ENCODE results near the gene CDH13. TPM values are rescaled to one million over a fixed set of nuclear protein-coding genes. Genes with fewer than 3 reads are reported as not detected.

Gene CDH13
- total RNA-seq, 2 experiments from 2014 or later, result not detected

DNA sequence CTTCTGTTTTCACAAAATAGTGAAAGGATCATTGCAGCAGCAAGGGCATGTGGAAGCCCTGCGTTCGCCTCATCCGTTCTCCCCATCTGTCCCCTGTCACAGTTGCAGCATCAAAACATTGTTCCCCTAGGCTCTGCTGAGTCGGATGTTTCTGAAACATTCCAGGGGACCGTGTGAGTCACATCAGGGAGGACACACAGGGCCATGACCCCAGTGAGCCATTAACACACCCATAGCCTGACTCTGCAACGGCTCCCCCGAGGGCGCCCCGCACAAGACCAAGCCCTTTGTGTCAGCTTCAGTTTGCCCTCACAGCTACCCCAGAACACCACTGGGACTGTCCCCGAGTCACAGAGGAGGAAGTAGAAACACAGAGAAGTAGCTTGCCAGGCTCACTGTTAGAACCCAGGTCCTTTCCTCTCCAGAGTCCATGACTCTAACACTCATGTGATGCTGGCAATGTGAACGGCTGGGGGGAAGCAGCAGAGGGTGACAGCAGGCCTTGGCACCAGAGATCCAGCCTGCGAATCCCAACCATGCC, 1117.7 kb downstream of the CDH13 start:
- Histone ChIP-seq H3K9me2 (ENCODE audit: insufficient read depth, low read length) (no peaks in the 10 kb centered on the region), H3K4me3 (ENCODE audit: low read depth, low read length, poor library complexity, severe bottlenecking) (no peak overlapping the region), H4K20me1 (ENCODE audit: insufficient read depth, low read length) (no peaks in the 10 kb centered on the region), H3K36me3 (ENCODE audit: insufficient read depth, low read length) (no peaks in the 10 kb centered on the region), H3K27ac (ENCODE audit: low read depth, low read length, poor library complexity, severe bottlenecking) (no peak overlapping the region), H3K79me2 (ENCODE audit: insufficient read depth, low read depth, low read length) (no peaks in the 10 kb centered on the region), H3K9me3 (ENCODE audit: low read length) (no peaks in the 10 kb centered on the region), H3K4me2 (ENCODE audit: low read length) (no peak overlapping the region), H3K4me1 (ENCODE audit: insufficient read depth, low read length, poor library complexity, severe bottlenecking) (no peaks in the 10 kb centered on the region), H2AFZ (ENCODE audit: low read length) (no peak overlapping the region)
- intact Hi-C loops (cut with micrococcal nuclease; ENCODE audit: unreplicated experiment), result no loop called here
- ChIA-PET POLR2A (no interaction called here), CTCF (ENCODE audit: unreplicated experiment) (no interaction called here)
- no TSS peak for BruUV-seq (replicated peaks)
- no peak for DNase-seq (ENCODE audit: low spot score)
- no peak for TF ChIP-seq EZH2phosphoT487 (IDR thresholded peaks at IDR 0.05; ENCODE audit: borderline replicate concordance, low read depth, low read length)
- TF ChIP-seq, protein P1, sequence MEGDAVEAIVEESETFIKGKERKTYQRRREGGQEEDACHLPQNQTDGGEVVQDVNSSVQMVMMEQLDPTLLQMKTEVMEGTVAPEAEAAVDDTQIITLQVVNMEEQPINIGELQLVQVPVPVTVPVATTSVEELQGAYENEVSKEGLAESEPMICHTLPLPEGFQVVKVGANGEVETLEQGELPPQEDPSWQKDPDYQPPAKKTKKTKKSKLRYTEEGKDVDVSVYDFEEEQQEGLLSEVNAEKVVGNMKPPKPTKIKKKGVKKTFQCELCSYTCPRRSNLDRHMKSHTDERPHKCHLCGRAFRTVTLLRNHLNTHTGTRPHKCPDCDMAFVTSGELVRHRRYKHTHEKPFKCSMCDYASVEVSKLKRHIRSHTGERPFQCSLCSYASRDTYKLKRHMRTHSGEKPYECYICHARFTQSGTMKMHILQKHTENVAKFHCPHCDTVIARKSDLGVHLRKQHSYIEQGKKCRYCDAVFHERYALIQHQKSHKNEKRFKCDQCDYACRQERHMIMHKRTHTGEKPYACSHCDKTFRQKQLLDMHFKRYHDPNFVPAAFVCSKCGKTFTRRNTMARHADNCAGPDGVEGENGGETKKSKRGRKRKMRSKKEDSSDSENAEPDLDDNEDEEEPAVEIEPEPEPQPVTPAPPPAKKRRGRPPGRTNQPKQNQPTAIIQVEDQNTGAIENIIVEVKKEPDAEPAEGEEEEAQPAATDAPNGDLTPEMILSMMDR (conservative IDR thresholded peaks at IDR 0.05; ENCODE audit: low read length), result no peak

DNA sequence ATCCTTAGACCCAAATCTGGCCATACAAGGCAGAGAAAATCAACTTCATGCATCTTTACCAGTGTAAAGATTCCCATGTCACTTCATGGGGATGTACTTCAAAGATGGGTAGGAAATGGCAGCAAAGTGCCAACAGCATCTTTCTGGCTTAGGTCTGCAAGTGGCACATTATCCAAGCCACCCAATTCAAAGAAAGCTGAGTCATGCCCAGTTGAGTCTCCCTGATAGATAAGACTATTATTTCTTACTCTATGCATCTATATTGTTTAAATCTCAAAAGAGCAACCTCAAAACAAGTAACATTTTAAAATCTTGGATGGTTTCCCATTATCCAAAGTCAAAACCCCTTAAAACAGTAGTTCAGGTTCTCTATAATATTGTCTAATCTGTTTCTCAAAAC, 1119.8 kb downstream of the CDH13 start:
- Histone ChIP-seq H4K20me1 (ENCODE audit: insufficient read depth, low read length) (no peaks in the 10 kb centered on the region), H3K9me2 (ENCODE audit: insufficient read depth, low read length) (no peaks in the 10 kb centered on the region), H3K9me3 (ENCODE audit: low read length) (no peaks in the 10 kb centered on the region), H3K4me3 (ENCODE audit: low read depth, low read length, poor library complexity, severe bottlenecking) (no peak overlapping the region), H2AFZ (ENCODE audit: low read length) (no peak overlapping the region), H3K4me1 (ENCODE audit: insufficient read depth, low read length, poor library complexity, severe bottlenecking) (no peaks in the 10 kb centered on the region), H3K36me3 (ENCODE audit: insufficient read depth, low read length) (no peaks in the 10 kb centered on the region), H3K79me2 (ENCODE audit: insufficient read depth, low read depth, low read length) (no peaks in the 10 kb centered on the region), H3K27ac (ENCODE audit: low read depth, low read length, poor library complexity, severe bottlenecking) (no peak overlapping the region), H3K4me2 (ENCODE audit: low read length) (no peak overlapping the region)
- BruUV-seq (replicated peaks), result no TSS peak
- intact Hi-C loops (cut with micrococcal nuclease; ENCODE audit: unreplicated experiment), result no loop called here
- ChIA-PET CTCF (ENCODE audit: unreplicated experiment) (no interaction called here), POLR2A (no interaction called here)
- DNase-seq (ENCODE audit: low spot score), result no peak
- TF ChIP-seq, protein P1 (conservative IDR thresholded peaks at IDR 0.05; ENCODE audit: low read length), result no peak

DNA sequence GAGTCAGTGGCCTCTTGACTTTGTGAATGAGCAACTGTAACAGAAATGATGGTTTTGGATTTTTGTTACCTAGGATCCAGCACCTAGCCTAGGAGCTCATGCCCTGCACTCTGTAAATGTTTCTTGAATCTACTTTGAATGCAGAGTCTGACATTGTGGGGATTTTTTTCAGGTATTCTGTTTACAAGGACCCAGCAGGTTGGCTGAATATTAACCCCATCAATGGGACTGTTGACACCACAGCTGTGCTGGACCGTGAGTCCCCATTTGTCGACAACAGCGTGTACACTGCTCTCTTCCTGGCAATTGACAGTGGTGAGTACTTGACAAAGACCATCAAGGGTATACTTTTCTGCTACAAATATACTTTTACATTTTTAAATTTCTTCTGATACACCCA, 1121.2 kb downstream of the CDH13 start:
- Histone ChIP-seq H3K9me2 (ENCODE audit: insufficient read depth, low read length) (no peaks in the 10 kb centered on the region), H3K4me2 (ENCODE audit: low read length) (no peak overlapping the region), H2AFZ (ENCODE audit: low read length) (no peak overlapping the region), H4K20me1 (ENCODE audit: insufficient read depth, low read length) (no peaks in the 10 kb centered on the region), H3K4me1 (ENCODE audit: insufficient read depth, low read length, poor library complexity, severe bottlenecking) (no peaks in the 10 kb centered on the region), H3K27ac (ENCODE audit: low read depth, low read length, poor library complexity, severe bottlenecking) (no peak overlapping the region), H3K9me3 (ENCODE audit: low read length) (no peaks in the 10 kb centered on the region), H3K4me3 (ENCODE audit: low read depth, low read length, poor library complexity, severe bottlenecking) (no peak overlapping the region), H3K36me3 (ENCODE audit: insufficient read depth, low read length) (no peaks in the 10 kb centered on the region), H3K79me2 (ENCODE audit: insufficient read depth, low read depth, low read length) (no peaks in the 10 kb centered on the region)
- no peak for DNase-seq (ENCODE audit: low spot score)
- TF ChIP-seq, protein P1 (conservative IDR thresholded peaks at IDR 0.05; ENCODE audit: low read length), result no peak
- no peak for TF ChIP-seq EZH2phosphoT487 (IDR thresholded peaks at IDR 0.05; ENCODE audit: borderline replicate concordance, low read depth, low read length)
- no TSS peak for BruUV-seq (replicated peaks)
- ChIA-PET CTCF (ENCODE audit: unreplicated experiment) (no interaction called here), POLR2A (no interaction called here)
- intact Hi-C loops (cut with micrococcal nuclease; ENCODE audit: unreplicated experiment), result no loop called here

Data from OCI-LY7 (cell line).